CD4-positive, alpha-beta T cell treated with Interleukin-15 for 4 hours (primary cell): ENCODE measurements around the gene S100A8.
A peak's percentile ranks its signal among the peaks of the same experiment; 100 is the strongest.
"Not testable (repeated sequence)": the region's sequence is repeated elsewhere in the genome, so short reads cannot be mapped to it uniquely, and the experiment has no call there.

Source experiments
- DNase-seq: peaks from one replicate; pipeline ENCODE4 v3.0.0-alpha.2; 2020; ENCODE audit warnings: low spot score

S100A8 gene

DNA sequence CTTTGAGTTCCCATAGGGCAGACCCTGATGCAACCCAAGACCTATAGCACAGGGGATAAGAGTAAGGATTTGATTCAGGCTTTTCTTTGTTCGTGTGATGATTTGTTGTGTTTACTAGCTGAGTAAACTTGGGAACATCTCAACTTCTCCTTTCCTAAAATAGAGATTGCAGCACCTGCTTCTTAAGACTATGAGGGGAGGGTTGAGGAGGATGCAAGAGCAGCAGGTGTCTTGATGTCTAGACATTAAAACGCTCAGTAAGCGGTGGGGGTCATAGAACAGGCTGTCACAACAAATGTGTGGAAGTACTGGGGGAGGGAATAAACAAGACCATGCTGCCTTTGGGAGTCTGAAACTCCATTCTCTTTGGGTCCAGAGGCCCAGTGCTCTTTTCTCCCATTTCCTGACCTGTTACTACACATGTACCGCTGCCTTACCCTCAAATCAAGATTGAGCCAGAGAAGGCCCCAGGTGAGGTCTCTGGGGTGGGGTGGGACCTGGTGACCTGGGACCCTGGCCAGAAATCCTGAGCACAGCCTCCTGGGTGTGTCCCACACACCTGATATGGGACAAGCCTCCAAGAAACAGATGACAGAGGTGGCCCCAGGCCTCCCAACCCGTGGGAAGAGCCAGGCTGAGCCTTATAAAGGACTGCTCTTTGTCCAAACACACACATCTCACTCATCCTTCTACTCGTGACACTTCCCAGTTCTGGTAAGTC, 25.1 kb upstream of the S100A8 start, which contains the start of gene S100A7A:
Gene S100A7A, plus strand, starts transcription at position 671 of the 721 bp plus-strand sequence. CDS start 1,563 bp downstream, outside the sequence.
- DNase-seq, result no peak

DNA sequence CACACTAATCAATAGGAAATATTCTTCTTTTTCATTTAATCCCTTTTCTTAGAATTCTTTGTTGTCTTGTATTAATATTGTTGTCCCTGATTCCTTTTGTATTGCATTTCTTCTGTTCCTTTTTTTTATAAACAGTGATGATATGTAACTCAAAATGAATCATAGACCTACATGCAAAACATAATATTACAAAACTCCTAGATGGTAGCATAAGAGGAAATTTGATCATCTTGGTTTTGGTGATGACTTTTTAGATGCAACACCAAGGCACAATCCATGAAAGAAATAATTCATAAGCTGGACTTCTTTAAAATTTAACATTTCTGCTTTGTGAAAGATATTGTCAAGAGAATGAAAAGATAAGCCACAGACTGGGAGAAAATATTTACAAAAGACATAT, 23.1 kb upstream of the S100A8 start:
- DNase-seq, result not testable (repeated sequence)

DNA sequence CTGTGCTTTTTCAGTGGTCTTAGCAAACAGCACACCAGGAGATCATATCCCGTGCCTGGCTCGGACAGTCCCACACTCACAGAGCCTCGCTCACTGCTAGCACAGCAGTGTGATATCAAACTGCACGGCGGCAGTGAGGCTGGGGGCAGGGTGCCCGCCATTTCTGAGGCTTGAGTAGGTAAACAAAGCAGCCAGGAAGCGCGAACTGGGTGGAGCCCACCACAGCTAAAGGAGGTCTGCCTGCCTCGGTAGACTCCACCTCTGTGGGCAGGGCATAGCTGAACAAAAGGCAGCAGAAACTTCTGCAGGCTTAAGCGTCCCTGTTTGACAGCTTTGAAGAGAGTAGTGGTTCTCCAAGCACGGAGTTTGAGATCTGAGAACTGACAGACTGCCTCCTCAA, 16.4 kb upstream of the S100A8 start:
- not testable (repeated sequence) for DNase-seq

DNA sequence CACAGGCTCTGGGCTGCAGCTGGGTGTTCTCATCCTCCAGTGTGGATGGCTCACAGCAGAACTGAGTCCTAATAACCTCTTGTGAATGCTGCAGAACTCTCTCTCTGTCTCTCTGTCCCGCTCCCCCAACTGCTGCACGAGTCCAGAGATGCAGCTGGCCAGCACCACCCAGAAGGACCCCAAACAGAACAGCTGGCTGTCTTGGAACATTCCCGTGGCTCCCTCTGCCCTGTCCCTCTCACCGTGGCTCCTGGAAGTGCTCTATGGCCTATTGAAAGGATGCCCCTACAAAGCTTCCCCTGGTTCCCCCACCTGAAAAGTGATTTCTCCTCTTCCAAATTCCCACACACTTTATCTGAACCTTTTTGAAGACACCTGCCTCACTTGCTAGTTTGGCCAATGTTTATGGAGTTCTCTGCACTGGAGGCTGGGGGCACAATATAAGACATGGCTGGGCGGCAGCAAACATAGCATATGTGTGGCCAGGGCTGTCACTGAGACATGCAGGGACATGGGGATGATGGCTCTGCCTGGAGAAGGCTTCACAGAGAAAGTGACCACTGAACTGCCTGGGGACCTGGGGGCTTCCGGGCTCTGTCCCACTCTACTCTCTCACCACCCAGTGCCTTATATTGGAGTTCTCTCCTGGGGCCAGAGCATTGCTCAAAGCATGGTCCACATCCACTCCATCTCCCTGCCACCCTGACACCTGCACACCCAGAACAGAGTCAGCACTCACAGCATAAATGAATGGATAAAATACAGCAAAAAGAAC, 15.1 kb upstream of the S100A8 start:
- DNase-seq, result not testable (repeated sequence)

DNA sequence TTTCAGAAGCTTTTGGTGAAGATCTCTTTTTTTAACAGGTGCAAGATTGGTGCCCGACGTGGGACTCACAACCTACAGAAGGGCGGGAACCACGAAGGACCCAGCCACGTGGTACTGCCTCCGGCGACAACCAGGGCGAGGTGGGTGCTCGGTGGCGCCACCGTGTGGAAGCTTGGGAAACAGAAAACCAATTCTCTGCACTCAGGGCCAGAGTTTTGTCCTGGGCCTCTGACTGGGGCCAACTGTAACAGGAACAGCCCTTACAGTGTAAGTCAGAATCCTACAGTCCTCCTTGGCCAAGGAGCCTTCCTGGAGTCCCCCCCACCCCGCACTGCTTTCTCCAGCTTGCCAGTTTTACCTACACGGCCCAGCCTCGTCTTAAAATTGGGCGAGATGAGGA, 13.9 kb upstream of the S100A8 start:
- DNase-seq, result peak; percentile 49

DNA sequence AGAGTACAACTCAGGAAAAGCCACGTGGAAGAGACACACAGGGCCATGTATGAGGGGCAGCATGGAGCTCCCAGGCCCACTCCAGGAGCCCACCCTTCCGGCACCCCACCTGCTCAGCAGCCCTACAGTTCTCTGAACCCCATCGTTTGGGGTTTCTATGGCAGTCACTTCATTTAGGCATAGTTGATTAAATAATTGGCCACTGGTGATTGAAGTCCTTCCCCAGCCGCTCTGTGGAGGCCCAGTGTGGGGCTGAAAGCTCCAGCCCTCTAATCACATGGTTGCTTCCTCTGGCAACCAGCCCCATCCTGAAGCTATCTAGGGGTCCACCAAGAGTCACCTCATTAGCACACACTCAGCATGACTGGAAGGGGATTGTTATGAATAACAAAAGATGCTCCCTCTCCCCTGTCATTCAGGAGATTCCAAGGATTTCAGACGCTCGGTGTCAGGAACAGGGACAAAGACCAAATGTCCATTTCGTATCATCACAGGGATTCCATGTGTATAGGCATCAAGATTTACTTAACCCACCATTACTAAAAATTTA, 13.3 kb upstream of the S100A8 start:
- no peak for DNase-seq

DNA sequence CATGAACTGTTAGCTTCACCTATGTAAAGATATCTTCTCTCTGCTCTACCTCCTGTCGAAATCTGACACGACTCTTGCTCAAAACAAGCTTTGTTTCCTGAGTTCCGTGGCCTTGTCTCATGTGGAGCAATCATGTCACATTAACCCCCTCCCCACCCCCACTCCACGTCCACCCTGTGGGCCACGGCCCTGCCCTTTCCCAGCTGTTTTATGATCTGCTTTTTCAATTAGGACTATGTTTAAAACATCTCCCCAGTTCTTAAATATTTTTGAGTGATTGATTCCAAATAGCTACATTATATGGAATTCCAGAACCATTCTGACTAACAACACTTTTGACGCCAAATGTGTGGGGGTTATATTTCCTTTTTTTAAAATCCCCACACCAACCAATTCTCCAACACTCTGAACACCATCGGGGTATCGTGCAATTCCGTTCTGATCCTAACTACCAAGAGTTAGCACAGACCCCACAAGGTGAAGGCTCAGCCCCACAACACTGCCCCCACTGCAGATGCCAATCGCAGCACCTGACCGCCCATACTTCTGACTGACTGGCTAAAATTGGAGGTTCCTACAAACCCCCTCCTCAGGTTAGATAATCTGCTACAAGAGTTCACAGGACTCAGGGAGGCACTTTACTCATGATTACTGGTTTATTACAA, 12.7 kb upstream of the S100A8 start:
- no peak for DNase-seq

DNA sequence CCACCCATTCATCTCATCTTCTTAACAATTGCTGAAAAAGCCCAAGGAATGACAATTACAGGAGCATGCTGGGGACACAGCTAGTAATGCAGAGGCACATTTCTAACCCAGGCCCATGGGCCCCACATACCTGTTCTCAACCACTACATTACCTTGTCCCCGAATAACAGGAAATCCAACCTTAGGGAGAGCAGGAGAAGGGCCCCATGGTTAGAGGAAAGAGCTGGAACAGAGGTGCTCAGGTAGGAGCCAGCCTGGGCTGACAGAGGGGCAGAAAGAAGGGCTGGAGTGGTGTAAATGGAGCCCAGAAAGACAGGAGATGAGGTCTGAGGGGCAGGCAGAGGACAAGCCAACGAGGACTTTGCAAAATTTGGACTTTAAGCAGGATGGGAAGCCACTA, 11.4 kb upstream of the S100A8 start:
- no peak for DNase-seq

DNA sequence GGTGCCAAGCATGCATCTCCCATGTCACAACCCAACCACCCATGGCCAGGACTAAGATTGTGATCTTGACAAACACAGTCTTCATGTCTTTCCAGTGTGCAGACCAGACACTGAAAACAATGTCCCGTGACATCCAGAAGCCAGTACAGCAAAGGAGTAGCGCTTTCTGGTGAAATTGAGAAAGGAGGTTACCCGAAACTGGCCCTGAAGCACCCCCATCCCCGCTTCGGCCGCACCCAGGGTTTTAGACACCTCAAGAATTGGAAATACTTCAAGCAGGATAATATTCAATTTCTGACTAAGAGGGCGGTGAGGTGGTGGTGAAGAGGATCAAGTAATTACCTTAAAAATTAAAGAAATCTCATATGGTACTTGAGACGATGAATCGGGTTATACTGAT, 10.6 kb upstream of the S100A8 start:
- no peak for DNase-seq

DNA sequence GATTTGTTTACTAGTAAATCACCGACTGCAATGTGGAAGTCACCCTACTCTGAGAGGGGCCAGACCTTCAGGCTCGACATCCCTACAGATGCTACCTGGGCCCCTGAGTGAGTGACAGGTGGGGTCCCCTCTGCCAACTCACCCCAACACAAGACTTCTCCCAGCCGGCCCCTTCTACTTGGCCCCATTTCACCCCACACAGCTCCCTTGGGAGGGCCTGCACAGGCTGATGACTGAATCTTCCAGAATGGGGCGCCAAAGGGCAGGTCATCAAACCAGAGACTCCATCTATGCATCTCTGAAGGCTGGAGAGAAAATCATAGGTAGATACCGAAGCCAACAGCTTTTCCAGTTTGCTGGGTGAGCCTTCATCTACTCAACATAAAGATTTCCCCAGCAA, 9.4 kb upstream of the S100A8 start:
- DNase-seq, result no peak

DNA sequence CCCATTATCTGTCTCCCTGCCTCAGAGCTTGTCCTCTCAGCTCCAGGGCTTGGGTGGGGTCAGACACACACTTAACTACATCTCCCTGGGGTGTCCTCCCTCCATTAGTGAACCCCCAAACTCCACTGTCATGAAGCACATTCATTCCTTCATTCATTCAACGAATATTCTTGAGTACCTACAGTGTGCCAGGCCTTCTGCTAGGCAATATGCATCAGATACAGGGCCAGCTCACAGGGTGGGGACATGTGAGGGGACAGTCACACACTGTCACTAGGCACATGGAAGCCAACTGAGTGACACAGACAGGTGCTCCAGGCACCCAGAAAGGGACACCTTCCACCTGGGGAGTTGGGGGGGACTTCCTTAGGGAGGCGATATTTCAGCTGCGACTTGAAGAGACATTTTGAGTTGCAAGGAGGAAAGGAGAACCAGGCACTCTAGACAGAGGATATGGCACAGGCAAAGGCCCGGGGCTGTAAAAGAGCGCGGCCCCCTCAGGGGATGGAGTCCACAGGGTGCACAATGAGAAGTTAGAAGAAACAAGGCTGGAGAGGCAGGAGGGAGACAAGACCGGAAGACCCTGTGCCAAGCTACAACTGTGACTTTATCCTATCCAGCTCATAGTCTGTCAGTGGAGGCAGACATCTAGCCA, 8.7 kb upstream of the S100A8 start:
- no peak for DNase-seq

DNA sequence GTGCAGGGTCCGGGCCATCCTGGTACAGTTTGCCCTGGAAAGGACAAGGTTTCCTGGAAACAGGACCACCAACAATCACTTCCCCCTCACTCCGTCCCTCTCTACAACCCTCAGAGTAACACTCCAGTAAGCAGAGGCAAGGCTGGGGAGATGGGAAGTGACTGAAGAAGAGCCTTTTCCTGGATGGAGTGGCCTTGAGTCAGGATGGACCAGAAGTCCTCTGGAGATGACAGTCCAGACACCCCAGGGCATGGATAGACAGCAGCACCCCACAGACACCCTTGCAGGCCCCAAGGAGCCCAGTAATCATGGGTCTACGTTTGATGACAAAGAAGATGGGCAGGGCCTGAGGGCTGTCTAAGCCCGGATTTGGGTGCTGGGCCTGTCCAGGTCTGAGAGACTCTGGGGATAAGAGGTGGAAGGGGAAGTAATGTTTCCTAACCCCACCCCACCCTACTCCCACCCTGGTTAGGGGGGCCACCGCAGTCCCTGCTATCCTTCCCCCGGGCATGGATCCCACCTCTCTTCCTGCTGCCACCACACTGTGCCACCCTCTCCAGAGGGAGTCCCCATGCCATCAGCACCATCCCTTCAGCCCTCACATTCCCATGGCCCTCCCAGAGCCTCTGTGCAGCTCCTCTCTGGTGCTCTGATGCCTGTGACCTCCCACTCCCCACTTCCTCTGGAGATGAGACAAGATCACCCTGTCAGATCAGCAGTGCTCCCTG, 7.2 kb upstream of the S100A8 start:
- no peak for DNase-seq

DNA sequence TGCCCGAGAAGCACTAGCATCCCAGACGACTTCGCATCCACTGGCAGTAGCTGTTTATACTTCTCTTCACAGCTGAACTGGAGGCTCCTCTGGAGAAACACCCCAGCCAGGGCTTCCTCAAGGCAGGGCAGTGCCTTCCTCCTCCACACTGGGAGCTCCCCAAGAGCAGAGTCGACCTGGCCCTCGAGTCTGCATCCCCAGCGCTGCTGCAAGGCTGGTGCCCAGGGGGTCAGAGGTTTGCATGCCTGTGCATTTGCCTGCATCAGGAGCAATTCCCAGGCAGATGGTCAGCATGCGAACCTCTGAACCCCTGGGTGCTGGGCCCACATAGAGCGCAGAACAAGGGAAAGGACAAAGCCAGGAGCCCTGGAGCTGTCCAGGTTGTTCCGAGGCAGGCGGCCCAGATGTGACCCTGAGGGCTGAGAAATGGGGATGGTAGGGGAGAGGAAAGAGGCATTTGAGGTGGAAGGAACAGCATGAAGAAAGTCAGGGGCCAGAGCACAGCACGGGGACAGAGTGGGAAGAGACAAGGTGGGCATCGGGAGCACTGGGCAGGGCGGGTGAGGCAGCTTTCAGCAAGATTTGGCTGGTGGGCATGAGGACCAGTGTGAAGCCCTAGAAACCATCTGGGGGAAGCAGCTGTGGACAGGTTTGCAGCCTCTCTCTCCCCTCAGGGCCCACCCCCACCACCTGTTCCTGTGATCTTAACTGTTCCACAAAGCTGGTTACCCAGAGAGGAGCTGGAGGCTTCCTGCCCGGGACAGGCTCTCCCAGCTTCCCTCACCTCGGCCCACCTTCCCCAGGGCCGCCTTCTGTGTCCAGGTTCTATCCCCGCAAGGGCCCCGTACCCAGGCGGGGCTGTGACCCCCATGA, 6.4 kb upstream of the S100A8 start:
- no peak for DNase-seq

DNA sequence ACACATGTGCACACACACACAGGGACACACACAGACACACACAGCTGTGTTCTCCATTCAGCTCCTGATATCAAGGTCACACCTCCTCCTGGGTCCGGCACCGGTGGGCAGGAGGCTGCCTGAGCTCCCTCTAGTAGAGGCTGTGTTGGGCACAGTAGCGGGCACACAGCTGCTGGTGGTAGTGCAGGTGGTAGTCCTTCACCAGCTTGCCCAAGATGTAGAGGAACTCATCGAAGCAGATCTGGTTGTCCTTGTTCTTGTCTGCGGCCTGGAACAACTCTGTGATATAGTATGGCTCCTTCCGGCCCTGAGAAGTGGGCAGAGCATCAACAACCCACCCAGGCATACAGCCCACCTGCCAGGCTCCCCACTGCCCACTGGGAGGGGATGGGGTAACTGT, 5.6 kb upstream of the S100A8 start:
- no peak for DNase-seq

DNA sequence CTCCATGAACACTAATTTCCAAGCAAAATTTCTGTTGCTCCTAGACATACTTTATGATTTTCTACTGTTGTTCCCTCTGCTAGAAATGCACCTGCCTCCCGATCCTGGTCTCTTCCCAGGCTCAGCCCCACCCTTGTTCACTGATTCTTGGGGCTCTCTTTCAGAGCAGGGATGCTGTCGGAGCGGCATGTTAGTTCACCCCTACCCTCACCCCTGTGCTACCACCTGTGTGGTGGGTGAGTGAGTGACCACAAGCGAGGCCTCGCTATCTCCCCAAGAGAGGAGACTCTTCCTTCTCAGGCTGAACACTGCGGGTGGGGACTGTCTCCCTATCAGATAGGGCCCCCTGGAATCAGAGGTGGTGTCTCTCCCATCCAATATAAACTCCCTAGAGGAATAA, 4.9 kb upstream of the S100A8 start:
- DNase-seq, result no peak

DNA sequence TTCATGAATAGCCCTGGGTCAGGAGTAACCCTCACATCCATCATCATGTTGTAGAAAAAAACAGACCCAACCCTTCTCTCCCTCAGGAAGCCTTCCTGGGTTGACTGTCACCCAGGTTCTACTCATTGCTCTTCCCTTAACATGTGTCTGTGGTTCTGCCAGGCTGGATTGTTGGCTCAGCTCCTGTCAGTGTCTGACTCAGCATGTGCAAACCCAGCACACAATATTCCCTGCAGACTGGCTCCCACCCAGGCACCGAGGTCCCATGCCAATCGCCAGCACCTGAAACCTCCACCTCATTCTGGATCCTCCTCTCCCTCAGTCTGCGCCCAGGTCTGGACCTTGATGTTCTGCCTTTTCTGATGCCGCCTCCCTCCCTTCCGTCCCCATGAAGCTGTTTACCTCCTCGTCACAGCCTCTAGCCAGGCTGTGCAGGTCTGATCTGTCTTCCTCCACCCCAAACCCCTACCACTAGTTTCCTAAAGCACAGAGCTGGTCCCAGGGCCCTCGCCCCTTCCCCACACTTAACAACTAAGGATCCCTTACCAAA, 4.3 kb upstream of the S100A8 start:
- no peak for DNase-seq

DNA sequence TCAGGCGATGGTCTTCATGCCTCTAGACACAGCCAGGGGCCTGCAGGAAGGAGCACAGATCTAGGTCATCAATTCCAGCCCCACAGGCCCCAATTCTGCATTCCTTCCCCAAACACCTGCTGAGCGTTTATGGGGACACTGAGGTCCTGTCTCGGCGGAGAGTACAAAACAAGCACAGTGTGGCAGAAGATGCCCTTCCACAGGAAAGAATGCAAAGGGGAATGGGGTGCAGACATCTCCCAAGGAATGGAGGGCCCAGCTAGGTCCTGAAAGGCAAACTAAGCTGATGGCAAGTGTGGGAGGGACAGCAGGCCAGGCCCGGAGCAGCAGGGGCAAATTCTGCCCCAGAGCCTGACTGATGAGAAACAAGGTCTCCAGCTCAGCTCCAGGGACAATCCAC, 3.5 kb upstream of the S100A8 start:
- no peak for DNase-seq

DNA sequence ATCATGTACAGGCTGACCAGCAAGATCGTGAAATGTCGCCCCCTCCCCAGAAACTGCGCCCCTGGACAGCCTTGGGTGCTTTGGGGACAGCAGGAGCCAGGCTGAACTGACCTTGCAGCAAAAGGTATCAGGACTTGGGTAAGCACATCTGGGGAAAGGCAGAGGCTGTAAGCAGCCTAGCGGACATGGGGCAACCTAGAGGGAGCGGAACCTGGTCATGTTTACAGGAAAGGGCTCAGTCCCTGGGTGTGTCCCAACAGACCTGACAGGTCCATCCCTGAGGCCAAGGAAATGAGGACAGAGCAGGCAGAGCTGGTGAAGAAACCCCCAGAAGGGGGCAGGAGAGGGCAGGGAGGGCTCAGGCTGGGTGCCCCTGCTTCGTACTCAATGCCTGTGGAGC, 3.1 kb upstream of the S100A8 start:
- no peak for DNase-seq

DNA sequence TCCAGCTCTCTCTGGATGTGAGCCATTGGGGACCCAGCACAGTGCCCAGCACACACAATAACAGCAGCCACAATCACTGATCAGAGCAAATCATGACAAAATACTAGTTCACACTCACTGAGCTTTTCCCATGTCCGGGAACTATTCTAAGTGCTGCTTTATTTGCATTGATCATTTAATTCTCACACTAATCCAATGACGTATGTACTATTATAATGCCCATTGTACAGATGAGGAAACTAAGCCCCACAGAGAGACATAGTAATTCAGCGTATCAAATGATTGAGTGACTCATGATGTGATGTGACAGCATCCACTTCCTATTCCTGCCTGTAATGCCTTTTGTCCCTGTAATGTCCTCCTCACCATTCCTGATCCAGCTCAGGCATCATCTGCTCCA, 1.9 kb upstream of the S100A8 start:
- no peak for DNase-seq

DNA sequence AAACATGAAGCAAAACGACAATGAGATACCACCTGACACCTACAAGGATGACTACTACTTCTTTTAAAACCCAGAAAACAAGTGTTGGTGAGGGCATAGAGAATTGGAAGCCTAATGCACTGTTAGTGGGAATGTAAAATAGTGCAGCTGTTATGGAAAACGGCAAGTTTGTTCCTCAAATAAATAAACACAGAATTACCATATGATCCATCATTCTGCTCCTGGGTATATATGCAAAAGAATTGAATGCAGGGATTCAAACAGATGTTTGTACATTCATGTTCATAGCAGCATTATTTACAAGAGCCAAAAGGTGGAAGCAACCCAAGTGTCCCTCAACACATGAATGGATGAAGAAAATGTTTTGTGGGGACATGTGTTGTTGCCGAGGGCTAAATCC, 1.4 kb upstream of the S100A8 start:
- no peak for DNase-seq
